OCI-LY3 (cell line): Measurements from ENCODE around the gene SPDEF.

Source experiments
- H2AFZ ChIP-seq: fragments of 200-600, 300-600 bp; shearing (Covaris generic); 2 replicates; pipeline ENCODE4 v1.6.0; 2014; ENCODE audit warnings: antibody characterized with exemption, low read depth, low read length
- H3K27ac ChIP-seq: fragments of 200-600, 300-600 bp; sonication (generic); 2 replicates; pipeline ENCODE4 v1.5.1; 2014; ENCODE audit warnings: mild to moderate bottlenecking, low read length, moderate library complexity, mixed read lengths
- H3K27me3 ChIP-seq: fragments of 200-600, 300-600 bp; sonication (generic); 2 replicates; pipeline ENCODE4 v1.6.1; 2014; ENCODE audit warnings: low read depth, low read length, mixed read lengths
- H3K36me3 ChIP-seq: fragments of 200-600, 300-600 bp; sonication (generic); replicated peaks from 2 replicates; pipeline ENCODE3; 2014; ENCODE audit warnings: low read depth, low read length, mixed read lengths
- H3K4me1 ChIP-seq: fragments of 300-600, 200-600 bp; sonication (generic); 2 replicates; pipeline ENCODE4 v1.6.1; 2014; ENCODE audit warnings: low read length, mixed read lengths
- H3K4me2 ChIP-seq: fragments of 200-600, 300-600 bp; sonication (generic); 2 replicates; pipeline ENCODE4 v1.6.1; 2014; ENCODE audit warnings: low read length, mixed read lengths
- H3K4me3 ChIP-seq: fragments of 300-600, 200-600 bp; sonication (generic); 2 replicates; pipeline ENCODE4 v1.5.1; 2014; ENCODE audit warnings: antibody characterized with exemption, mild to moderate bottlenecking, low read length, moderate library complexity
- H3K79me2 ChIP-seq: fragments of 300-600, 200-600 bp; shearing (Covaris generic); 2 replicates; pipeline ENCODE4 v1.6.1; 2014; ENCODE audit warnings: mild to moderate bottlenecking, low read length, mixed read lengths
- H3K9ac ChIP-seq: fragments of 300-600, 200-600 bp; shearing (Covaris generic); 2 replicates; pipeline ENCODE4 v1.6.0; 2014; ENCODE audit warnings: mild to moderate bottlenecking, low read length, moderate library complexity
- H3K9me3 ChIP-seq: fragments of 200-600, 300-600 bp; shearing (Covaris generic); 2 replicates; pipeline ENCODE4 v1.6.1; 2014; ENCODE audit warnings: low read length, mixed read lengths; ENCODE audit not compliant: insufficient read depth
- H4K20me1 ChIP-seq: fragments of 200-600, 300-600 bp; sonication (generic); 2 replicates; pipeline ENCODE4 v1.6.1; 2016; ENCODE audit warnings: low read length, mixed read lengths; ENCODE audit not compliant: insufficient read depth
- CTCF ChIP-seq: fragments of 200-600, 300-600 bp; sonication (generic); IDR thresholded peaks from 2 replicates; pipeline ENCODE4 v1.5.1; 2014; ENCODE audit warnings: antibody characterized with exemption, low read length, low read depth
- EZH2phosphoT487 ChIP-seq: fragments of 200-600 bp; shearing (Covaris generic); IDR thresholded peaks from 2 replicates; pipeline ENCODE4 v1.6.1; 2018; ENCODE audit warnings: antibody characterized with exemption, mixed run types, low read depth

Gene SPDEF

GRCh38 chr6:34555328-34555727 lies 801 bp downstream of the SPDEF start:
- no peak overlapping the region for H3K4me3 ChIP-seq
- H3K9ac ChIP-seq, result no peak overlapping the region

GRCh38 chr6:34555007-34555322 lies 1.2 kb downstream of the SPDEF start:
- no peaks in the 10 kb centered on the region for H4K20me1 ChIP-seq
- H3K36me3 ChIP-seq, result no peaks in the 10 kb centered on the region
- no peak overlapping the region for H3K27ac ChIP-seq
- H2AFZ ChIP-seq, result no peak overlapping the region
- H3K79me2 ChIP-seq, result no peaks in the 10 kb centered on the region
- H3K4me2 ChIP-seq, result no peak overlapping the region
- no peak overlapping the region for H3K4me3 ChIP-seq
- peaks cover 4% of the 10 kb centered on the region; the same call in 1 of the 2 replicates for H3K4me1 ChIP-seq
- TF ChIP-seq EZH2phosphoT487, result no peak
- no peak for TF ChIP-seq CTCF
- H3K27me3 ChIP-seq, result no peaks in the 10 kb centered on the region
- H3K9ac ChIP-seq, result no peak overlapping the region
- H3K9me3 ChIP-seq, result no peaks in the 10 kb centered on the region

More at GRCh38 chr6:34555328-34555727, 801 bp downstream of the SPDEF start:
- Histone ChIP-seq H3K4me1 (peaks cover 4% of the 10 kb centered on the region; the same call in 1 of the 2 replicates), H3K79me2 (no peaks in the 10 kb centered on the region), H3K27ac (no peak overlapping the region), H3K9me3 (no peaks in the 10 kb centered on the region), H3K27me3 (no peaks in the 10 kb centered on the region), H2AFZ (no peak overlapping the region), H3K36me3 (no peaks in the 10 kb centered on the region), H4K20me1 (no peaks in the 10 kb centered on the region), H3K4me2 (no peak overlapping the region)
- TF ChIP-seq EZH2phosphoT487 (no peak), CTCF (no peak)

- Histone ChIP-seq H3K4me1 (peaks cover 4% of the 10 kb centered on the region; the same call in 1 of the 2 replicates), H3K4me3 (no peak overlapping the region), H4K20me1 (no peaks in the 10 kb centered on the region), H3K9me3 (no peaks in the 10 kb centered on the region), H3K79me2 (no peaks in the 10 kb centered on the region), H3K27me3 (no peaks in the 10 kb centered on the region), H3K9ac (no peak overlapping the region), H3K4me2 (peak overlapping the region; percentile 51; the same call in 1 of the 2 replicates), H2AFZ (0 out of 2 replicates have a peak overlapping the region, but pooled peaks have one; percentile 21), H3K27ac (no peak overlapping the region), H3K36me3 (no peaks in the 10 kb centered on the region)
- TF ChIP-seq CTCF, result no peak
- TF ChIP-seq EZH2phosphoT487, result no peak
Observed at GRCh38 chr6:34554291-34555006, 1.7 kb downstream of the SPDEF start.

GRCh38 chr6:34553750-34554149 lies 2.4 kb downstream of the SPDEF start:
- H3K4me1 ChIP-seq, result peaks cover 4% of the 10 kb centered on the region; the same call in 1 of the 2 replicates
- H3K9me3 ChIP-seq, result no peaks in the 10 kb centered on the region
- no peaks in the 10 kb centered on the region for H3K79me2 ChIP-seq
- H3K36me3 ChIP-seq, result no peaks in the 10 kb centered on the region
- no peak overlapping the region for H3K4me3 ChIP-seq
- peak overlapping the region; percentile 21; the same call in 1 of the 2 replicates for H2AFZ ChIP-seq
- no peaks in the 10 kb centered on the region for H3K27me3 ChIP-seq
- no peaks in the 10 kb centered on the region for H4K20me1 ChIP-seq
- peak overlapping the region; percentile 51 for H3K4me2 ChIP-seq
- H3K9ac ChIP-seq, result no peak overlapping the region
- no peak overlapping the region for H3K27ac ChIP-seq
- TF ChIP-seq EZH2phosphoT487 (no peak), CTCF (no peak)
